Thymus (tissue), 11 donors: ENCODE data around the gene GPATCH3. TPM values are rescaled to one million over a fixed set of nuclear protein-coding genes. Genes with fewer than 3 reads are reported as not detected.

Source experiments
- DNase-seq, 9 donors: peaks; one replicate each; pipeline ENCODE4 v3.0.0-alpha.2; 2013; ENCODE audit warnings: low spot score in 9 of 9, low read depth in 6 of 9, missing footprints in 1 of 9
- H3K27ac ChIP-seq, 2 donors: one replicate each; pipeline ENCODE4 v1.5.1; 2013; ENCODE audit warnings: control low read depth in 1 of 2, low read depth in 1 of 2, low read length in 1 of 2, mild to moderate bottlenecking in 1 of 2, moderate library complexity in 1 of 2
- H3K27me3 ChIP-seq, 2 donors: one replicate each; pipeline ENCODE4 v1.5.1; 2013; ENCODE audit warnings: low read length in 1 of 2; ENCODE audit not compliant: control insufficient read depth in 2 of 2, insufficient read depth in 1 of 2
- H3K36me3 ChIP-seq, 2 donors: one replicate each; pipeline ENCODE4 v1.5.1; 2013; ENCODE audit warnings: low read length in 1 of 2, mild to moderate bottlenecking in 1 of 2, moderate library complexity in 1 of 2; ENCODE audit not compliant: control insufficient read depth in 2 of 2, insufficient read depth in 2 of 2
- H3K4me1 ChIP-seq, 2 donors: one replicate each; pipeline ENCODE4 v1.5.1; 2013; ENCODE audit warnings: low read length in 2 of 2; ENCODE audit not compliant: control insufficient read depth in 2 of 2, insufficient read depth in 2 of 2
- H3K4me3 ChIP-seq, 2 donors: one replicate each; pipeline ENCODE4 v1.5.1; 2013; ENCODE audit warnings: low read length in 2 of 2, control low read depth in 1 of 2, mild to moderate bottlenecking in 1 of 2
- H3K9me3 ChIP-seq, 2 donors: one replicate each; pipeline ENCODE4 v1.5.1; 2013; ENCODE audit warnings: low read length in 1 of 2, mild to moderate bottlenecking in 1 of 2; ENCODE audit not compliant: control insufficient read depth in 2 of 2, insufficient read depth in 1 of 2
- WGBS: extraction: QIAGEN DNeasy Blood & Tissue Kit; methylation state at CpG from one replicate; pipeline ENCODE4 v1.1.7; 2013; 5-methylcytosine and 5-hydroxymethylcytosine counted together
- polyA plus RNA-seq: library from polyadenylated mRNA; stranded (reverse); fragments of 200-250 nt; gene quantifications from one replicate; pipeline ENCODE4 v1.2.3, GENCODE V29; 2013
- total RNA-seq: library from RNA; stranded (reverse); fragments of 120-200 nt; gene quantifications from one replicate; pipeline ENCODE4 v1.2.4, GENCODE V29; 2013
- donor health status: healthy.

The GPATCH3 gene
- total and polyA plus RNA-seq, 2 donors, result 10.4 to 15.8 TPM

DNA sequence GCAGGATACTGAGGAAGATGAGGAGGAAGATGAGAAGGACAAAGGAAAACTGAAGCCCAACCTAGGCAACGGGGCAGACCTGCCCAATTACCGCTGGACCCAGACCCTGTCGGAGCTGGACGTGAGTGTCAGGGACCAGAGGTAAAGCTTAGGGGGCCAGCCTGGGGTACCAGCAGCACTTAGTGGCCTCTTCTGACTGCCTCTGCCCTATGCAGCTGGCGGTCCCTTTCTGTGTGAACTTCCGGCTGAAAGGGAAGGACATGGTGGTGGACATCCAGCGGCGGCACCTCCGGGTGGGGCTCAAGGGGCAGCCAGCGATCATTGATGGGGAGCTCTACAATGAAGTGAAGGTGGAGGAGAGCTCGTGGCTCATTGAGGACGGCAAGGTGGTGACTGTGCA lies 42.4 kb upstream of the GPATCH3 start:
- no peaks in the 10 kb centered on the region for H3K27me3 ChIP-seq
- 98% methylated on average over 12 of the region's 12 CpGs for WGBS

DNA sequence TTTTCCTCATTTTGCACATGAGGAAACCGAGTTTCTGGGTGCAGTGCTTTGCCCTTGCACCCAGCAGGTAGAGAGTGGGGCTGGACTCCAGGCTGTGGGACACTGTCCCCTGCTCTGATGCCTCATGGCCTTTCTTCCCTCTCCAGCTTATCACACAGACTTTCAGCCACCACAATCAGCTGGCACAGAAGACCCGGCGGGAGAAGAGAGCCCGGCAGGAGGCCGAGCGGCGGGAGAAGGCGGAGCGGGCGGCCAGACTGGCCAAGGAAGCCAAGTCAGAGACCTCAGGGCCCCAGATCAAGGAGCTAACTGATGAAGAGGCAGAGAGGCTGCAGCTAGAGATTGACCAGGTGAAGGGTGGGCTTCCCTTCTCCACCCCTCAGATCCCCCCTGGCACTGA lies 41.0 kb upstream of the GPATCH3 start:
- no peaks in the 10 kb centered on the region for H3K27me3 ChIP-seq
- H3K36me3 ChIP-seq, result peaks cover 75 to 76% of the 10 kb centered on the region in 2 donors
- no peak for DNase-seq
- H3K4me3 ChIP-seq, result no peak overlapping the region
- WGBS, result 98% methylated on average over 10 of the region's 10 CpGs
- no peak overlapping the region for H3K27ac ChIP-seq
- no peaks in the 10 kb centered on the region for H3K4me1 ChIP-seq
- H3K9me3 ChIP-seq, result no peaks in the 10 kb centered on the region

More for the DNA sequence above, 42.4 kb upstream of the GPATCH3 start:
- peaks cover 70 to 76% of the 10 kb centered on the region in 2 donors for H3K36me3 ChIP-seq
- no peaks in the 10 kb centered on the region for H3K9me3 ChIP-seq
- no peaks in the 10 kb centered on the region for H3K4me1 ChIP-seq
- no peak for DNase-seq
- no peak overlapping the region for H3K4me3 ChIP-seq
- no peak overlapping the region for H3K27ac ChIP-seq

DNA sequence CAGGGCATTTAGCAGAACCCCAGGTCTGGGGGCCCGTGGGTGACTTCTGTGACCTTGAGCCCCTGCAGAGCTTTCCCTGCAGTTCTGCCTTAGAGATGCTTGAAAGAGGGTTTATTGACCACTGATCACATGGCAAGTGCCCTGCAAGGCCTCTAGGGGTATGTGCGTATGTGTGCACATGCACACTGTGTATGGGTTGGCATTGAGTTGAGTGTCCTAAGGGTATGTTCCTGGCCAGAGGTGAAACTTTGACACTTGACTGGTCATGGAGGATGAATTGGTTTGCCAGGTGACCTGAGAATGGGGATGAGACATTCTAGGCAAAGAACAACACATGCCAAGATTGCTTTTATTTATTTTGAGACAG lies 38.4 kb upstream of the GPATCH3 start:
- Histone ChIP-seq H3K36me3 (peaks cover 57 to 70% of the 10 kb centered on the region in 2 donors), H3K27ac (no peak overlapping the region), H3K27me3 (no peaks in the 10 kb centered on the region), H3K4me1 (no peaks in the 10 kb centered on the region), H3K9me3 (no peaks in the 10 kb centered on the region), H3K4me3 (no peak overlapping the region)
- WGBS, result 96% methylated on average over 2 of the region's 2 CpGs
- DNase-seq, result no peak

DNA sequence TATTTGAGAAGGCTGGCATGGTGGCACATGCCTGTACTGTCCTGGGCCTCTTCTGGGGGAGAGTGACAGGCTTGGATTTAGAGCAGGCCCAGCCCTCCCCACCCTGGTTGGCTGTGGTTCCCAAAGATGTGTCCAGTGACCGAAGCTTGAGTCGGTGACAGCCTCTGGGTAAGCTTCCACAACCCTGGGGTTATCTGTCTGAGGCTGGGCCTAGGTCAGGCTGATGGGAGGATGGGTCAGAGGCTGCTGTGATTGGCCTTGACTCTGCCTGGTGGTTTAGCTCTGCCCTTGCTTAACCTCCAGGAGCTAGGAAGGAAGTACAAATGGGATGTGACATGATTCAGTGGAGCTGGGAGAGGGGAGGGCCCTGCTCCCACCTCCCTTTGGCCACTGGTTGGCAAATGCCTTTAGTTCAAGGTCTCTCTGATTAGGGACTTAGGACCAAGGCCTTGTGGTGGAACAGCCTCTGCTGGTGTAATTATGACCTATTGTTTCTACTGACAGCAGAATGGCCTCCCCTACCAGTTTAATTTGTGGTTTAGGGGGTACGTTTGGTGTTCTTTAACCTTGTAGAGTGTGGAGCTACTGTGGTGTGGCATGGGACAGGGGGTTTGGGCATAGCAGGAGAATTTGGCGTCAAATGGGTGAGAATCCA lies 37.9 kb upstream of the GPATCH3 start:
- no peaks in the 10 kb centered on the region for H3K9me3 ChIP-seq
- no peak for DNase-seq
- peaks cover 53 to 70% of the 10 kb centered on the region in 2 donors for H3K36me3 ChIP-seq
- H3K4me1 ChIP-seq, result no peaks in the 10 kb centered on the region
- WGBS, result 96% methylated on average over 4 of the region's 4 CpGs
- no peak overlapping the region for H3K27ac ChIP-seq
- no peak overlapping the region for H3K4me3 ChIP-seq
- H3K27me3 ChIP-seq, result no peaks in the 10 kb centered on the region

DNA sequence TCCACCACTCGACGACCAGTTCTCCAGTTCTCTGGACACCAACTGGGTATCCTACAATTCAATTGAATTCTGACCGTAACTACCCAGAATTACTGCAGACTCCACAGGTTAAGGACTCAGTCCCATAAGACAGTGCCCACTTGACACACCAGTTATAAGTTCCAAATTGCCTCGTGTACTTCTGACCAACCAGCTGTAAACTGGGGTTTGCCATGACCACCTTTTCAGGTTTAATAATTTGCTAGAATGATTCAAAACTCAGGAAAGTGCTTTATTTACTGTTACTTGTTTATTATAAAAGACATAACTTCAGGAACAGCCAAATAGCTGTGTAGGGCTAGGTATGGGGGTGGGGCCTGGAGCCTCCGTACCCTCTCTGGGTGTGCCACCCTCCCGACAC lies 36.6 kb upstream of the GPATCH3 start:
- no peak for DNase-seq
- WGBS, result 97% methylated on average over 6 of the region's 6 CpGs
- Histone ChIP-seq H3K36me3 (peaks cover 42 to 59% of the 10 kb centered on the region in 2 donors), H3K4me3 (no peak overlapping the region), H3K9me3 (no peaks in the 10 kb centered on the region), H3K4me1 (no peaks in the 10 kb centered on the region), H3K27me3 (no peaks in the 10 kb centered on the region), H3K27ac (no peak overlapping the region)

DNA sequence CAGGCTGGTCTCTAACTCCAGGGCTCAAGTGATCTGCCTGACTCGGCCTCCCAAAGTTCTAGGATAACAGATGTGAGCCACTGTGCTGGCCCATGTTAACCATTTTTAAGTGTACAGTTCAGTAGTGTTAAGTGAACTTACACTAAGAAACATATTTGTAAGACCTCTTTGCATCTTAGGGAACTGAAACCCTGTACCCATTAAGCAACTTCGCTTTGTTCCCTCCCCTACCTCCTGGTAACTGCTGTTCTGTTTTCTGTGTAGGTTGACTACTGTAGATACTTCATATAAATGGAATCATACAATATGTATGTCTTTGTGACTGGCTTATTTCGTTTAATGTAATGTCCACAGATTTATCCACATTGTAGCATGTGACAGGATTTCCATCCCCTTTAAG lies 32.3 kb upstream of the GPATCH3 start:
- Histone ChIP-seq H3K27me3 (no peaks in the 10 kb centered on the region), H3K9me3 (no peaks in the 10 kb centered on the region), H3K4me3 (no peak overlapping the region), H3K27ac (no peak overlapping the region), H3K36me3 (peaks cover 33 to 60% of the 10 kb centered on the region in 2 donors), H3K4me1 (no peaks in the 10 kb centered on the region)
- 95% methylated on average over 3 of the region's 3 CpGs for WGBS
- no peak for DNase-seq

DNA sequence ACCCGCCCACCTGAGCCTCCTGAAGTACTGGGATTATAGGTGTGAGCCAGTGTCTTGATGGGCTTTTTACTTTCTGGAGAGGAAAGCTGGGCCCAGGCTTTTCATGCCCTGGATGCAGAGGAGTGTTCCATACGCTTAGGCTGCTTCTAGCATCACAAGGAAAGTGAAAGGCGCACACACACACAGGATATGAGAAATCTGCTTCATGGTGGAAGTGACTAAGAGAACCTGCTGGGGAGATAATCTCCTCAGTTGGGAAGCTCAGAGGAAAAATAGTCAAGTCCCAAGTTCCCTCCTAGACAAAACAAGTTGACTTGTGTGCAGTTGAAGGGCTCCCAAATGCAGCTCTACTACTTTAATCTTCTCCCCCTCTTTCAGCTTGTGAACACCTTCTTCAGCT lies 23.4 kb upstream of the GPATCH3 start:
- Histone ChIP-seq H3K4me3 (no peak overlapping the region), H3K36me3 (peaks cover 35 to 41% of the 10 kb centered on the region in 2 donors)
- 100% methylated on average over 3 of the region's 3 CpGs for WGBS

DNA sequence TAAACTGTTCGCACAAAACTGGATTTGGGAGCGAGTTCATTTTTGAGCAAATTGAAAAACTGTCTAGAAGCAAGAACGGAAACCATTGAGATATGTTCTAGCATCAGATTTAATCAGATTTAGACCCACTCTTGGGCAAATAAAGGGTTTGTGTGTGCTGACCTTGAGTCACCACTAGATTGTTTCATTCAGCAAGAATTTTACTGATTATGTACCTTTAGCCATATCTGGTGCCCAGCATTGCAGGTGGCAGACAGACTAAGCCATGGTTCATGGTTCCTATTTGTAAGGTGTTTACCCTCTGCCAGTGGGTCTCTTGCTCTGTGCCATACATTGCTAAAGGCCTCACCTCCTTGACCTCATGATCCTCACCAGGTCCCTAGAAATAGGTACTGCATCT lies 22.6 kb upstream of the GPATCH3 start:
- Histone ChIP-seq H3K36me3 (peaks cover 31 to 35% of the 10 kb centered on the region in 2 donors), H3K4me3 (peak overlapping the region in 1 of 2 donors; percentile 78), H3K9me3 (no peaks in the 10 kb centered on the region), H3K27me3 (no peaks in the 10 kb centered on the region), H3K27ac (no peak overlapping the region), H3K4me1 (peaks cover 15 to 20% of the 10 kb centered on the region in 2 donors)
- DNase-seq, result no peak
- WGBS, result 96% methylated on average over 3 of the region's 3 CpGs

More for the DNA sequence above, 23.4 kb upstream of the GPATCH3 start:
- H3K9me3 ChIP-seq, result no peaks in the 10 kb centered on the region
- H3K27ac ChIP-seq, result no peak overlapping the region
- no peak for DNase-seq
- peaks cover 15 to 20% of the 10 kb centered on the region in 2 donors for H3K4me1 ChIP-seq
- no peaks in the 10 kb centered on the region for H3K27me3 ChIP-seq

DNA sequence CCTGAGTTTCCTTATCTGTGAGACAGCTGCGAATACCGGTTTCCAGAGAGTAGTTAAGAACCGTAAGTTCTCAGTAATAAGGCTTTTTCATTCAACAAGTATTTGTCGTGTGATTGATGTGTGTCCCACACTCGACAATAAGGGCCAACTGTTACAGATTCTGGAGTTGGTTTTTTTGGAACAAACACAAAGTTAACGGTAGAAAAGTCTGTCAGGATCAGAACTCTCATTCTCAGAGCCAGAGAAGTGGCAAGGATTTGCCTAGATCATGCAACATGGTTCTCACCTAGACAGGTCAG lies 22.1 kb upstream of the GPATCH3 start:
- H3K27me3 ChIP-seq, result no peaks in the 10 kb centered on the region
- H3K9me3 ChIP-seq, result no peaks in the 10 kb centered on the region
- no peak for DNase-seq
- H3K4me3 ChIP-seq, result peak overlapping the region; percentile 78 to 87
- no peak overlapping the region for H3K27ac ChIP-seq
- WGBS, result 52% methylated on average over 6 of the region's 6 CpGs
- H3K36me3 ChIP-seq, result peaks cover 28 to 30% of the 10 kb centered on the region in 2 donors
- peaks cover 15 to 20% of the 10 kb centered on the region in 2 donors for H3K4me1 ChIP-seq
